RWPE1 (cell line): ENCODE data around the gene MTMR2.

Experiments
- CTCF ChIA-PET: fragments of 350-600 bp; sonication (Branson Sonifier 250); formaldehyde crosslinking; extraction: SDS; loops from one replicate; lab custom pipeline; 2021; lab: Yijun Ruan, JAX
- POLR2A ChIA-PET: fragments of 400-600 bp; formaldehyde crosslinking; extraction: SDS; loops from one replicate; lab custom pipeline; 2020; ENCODE audit warnings: antibody characterized with exemption; ENCODE audit not compliant: low non-redundant PET; lab: Yijun Ruan, JAX
- DNase-seq: peaks from one replicate; pipeline ENCODE4 v3.0.0; 2012; ENCODE audit warnings: low spot score
- H3K27ac ChIP-seq: fragments of 450-650 bp; 2 replicates; pipeline ENCODE4 v1.5.1; 2017
- CTCF ChIP-seq: fragments of 450-650 bp; conservative IDR thresholded peaks from 2 replicates; pipeline ENCODE4 v1.5.1; 2017; ENCODE audit warnings: low read depth, mild to moderate bottlenecking

Gene MTMR2

GRCh38 chr11:95845167-95845566 is 78.7 kb downstream of the MTMR2 start:
- TF ChIP-seq CTCF: no peak
- POLR2A ChIA-PET: interaction anchor here (0.6 kb wide), 1 partner anchor 56 kb away, joined by 3 read pairs; the partner anchor contains the start of gene FAM76B
- no peak for DNase-seq
- no peak overlapping the region for H3K27ac ChIP-seq
- CTCF ChIA-PET: interaction anchor here (0.7 kb wide), 1 partner anchor 549 kb away, joined by 3 read pairs; no protein-coding TSS in a partner anchor

GRCh38 chr11:95835768-95836488 is 88.0 kb downstream of the MTMR2 start:
- no peak overlapping the region for H3K27ac ChIP-seq
- DNase-seq: peak; percentile 78
- peak; percentile 88 for TF ChIP-seq CTCF
- ChIA-PET POLR2A (no interaction called here), CTCF (interaction anchor here (0.6 to 1.8 kb wide), 16 partner anchors 13 to 590 kb away, joined by 3 to 17 read pairs (median 3); partner anchors contain the start of gene MAML2)

- ChIA-PET CTCF (interaction anchor here (0.6 to 1.7 kb wide), 13 partner anchors 12 to 590 kb away, joined by 3 to 17 read pairs (median 4); partner anchors contain the start of gene MAML2), POLR2A (no interaction called here)
- no peak for DNase-seq
- H3K27ac ChIP-seq: no peak overlapping the region
- TF ChIP-seq CTCF: no peak
Observed at GRCh38 chr11:95835351-95835750, 88.6 kb downstream of the MTMR2 start.

- ChIA-PET POLR2A (no interaction called here), CTCF (no interaction called here)
- DNase-seq: no peak
- H3K27ac ChIP-seq: no peak overlapping the region
- TF ChIP-seq CTCF: no peak
Observed at GRCh38 chr11:95833378-95833777, 90.5 kb downstream of the MTMR2 start.

GRCh38 chr11:95832763-95833162 is 91.1 kb downstream of the MTMR2 start:
- CTCF ChIA-PET: no interaction called here
- H3K27ac ChIP-seq: no peak overlapping the region
- DNase-seq: no peak
- POLR2A ChIA-PET: no interaction called here
- no peak for TF ChIP-seq CTCF

GRCh38 chr11:95831198-95831883 is 92.6 kb downstream of the MTMR2 start:
- no peak overlapping the region for H3K27ac ChIP-seq
- ChIA-PET POLR2A (no interaction called here), CTCF (no interaction called here)
- peak; percentile 45 for DNase-seq
- no peak for TF ChIP-seq CTCF
